Stomach smooth muscle (tissue), 2 donors: Measurements from ENCODE around the gene TP53BP2.

Experiments
- H3K27ac ChIP-seq: one replicate; pipeline ENCODE4 v1.7.0; 2013; ENCODE audit warnings: mild to moderate bottlenecking, low read length, inconsistent platforms
- H3K27me3 ChIP-seq, 2 donors: one replicate each; pipeline ENCODE4 v1.7.0; 2013; ENCODE audit warnings: low read length in 2 of 2; ENCODE audit not compliant: insufficient read depth in 2 of 2, control insufficient read depth in 1 of 2
- H3K36me3 ChIP-seq, 2 donors: one replicate each; pipeline ENCODE4 v1.7.0; 2013; ENCODE audit warnings: low read length in 2 of 2; ENCODE audit not compliant: control insufficient read depth in 2 of 2, insufficient read depth in 2 of 2
- H3K4me1 ChIP-seq: one replicate; pipeline ENCODE4 v1.7.0; 2013; ENCODE audit warnings: low read length; ENCODE audit not compliant: control insufficient read depth, insufficient read depth
- H3K4me3 ChIP-seq, 2 donors: one replicate each; pipeline ENCODE4 v1.7.0; 2013; ENCODE audit warnings: low read length in 2 of 2
- H3K9ac ChIP-seq, 2 donors: one replicate each; pipeline ENCODE4 v1.7.0; 2013; ENCODE audit warnings: low read length in 2 of 2, mild to moderate bottlenecking in 1 of 2
- H3K9me3 ChIP-seq, 2 donors: one replicate each; pipeline ENCODE4 v1.7.0; 2013; ENCODE audit warnings: low read length in 2 of 2; ENCODE audit not compliant: control insufficient read depth in 2 of 2
- donor health status: healthy.
- donor health status: Pancreatic carcinoma.

TP53BP2 gene

DNA sequence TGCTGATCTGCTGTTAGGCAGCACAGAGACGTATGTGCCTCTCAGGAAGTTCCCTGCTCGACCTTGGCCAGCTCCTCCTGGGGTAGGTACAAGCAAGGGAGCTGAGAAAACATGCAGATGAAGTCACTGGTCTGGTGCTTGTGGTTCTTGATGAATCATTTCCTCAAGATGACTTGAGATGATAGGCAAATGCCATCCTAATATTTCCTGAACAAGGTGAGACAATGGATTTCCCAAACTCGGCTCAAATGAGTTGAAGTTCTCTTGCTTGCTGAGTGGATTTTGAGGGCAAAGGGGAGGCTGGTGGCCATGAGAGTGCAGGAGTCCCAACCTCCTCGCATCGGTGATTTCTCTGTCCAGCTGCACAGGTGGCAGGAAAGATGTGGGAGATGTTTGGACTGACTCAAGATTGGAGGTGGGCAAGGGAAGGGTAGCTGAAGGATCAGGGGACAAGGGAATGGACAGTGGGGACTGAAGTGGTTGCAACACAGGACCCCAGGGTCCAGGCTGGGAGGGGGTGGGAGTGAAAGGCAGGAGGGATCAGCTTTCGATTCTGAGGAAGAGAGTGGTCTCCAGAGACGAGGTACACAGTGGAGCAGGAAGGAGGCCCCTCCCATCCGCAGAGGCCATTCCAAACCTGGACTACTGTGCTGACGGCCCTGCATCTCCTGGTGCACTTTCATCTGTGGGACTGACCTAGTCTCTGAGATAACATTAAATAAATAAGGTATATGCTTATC, 69.5 kb downstream of the TP53BP2 start:
- Histone ChIP-seq H3K4me1 (peaks cover 8% of the 10 kb centered on the region), H3K27me3 (no peaks in the 10 kb centered on the region), H3K36me3 (peaks cover 48 to 53% of the 10 kb centered on the region in 2 donors), H3K9ac (no peak overlapping the region), H3K27ac (peak overlapping the region; percentile 3), H3K9me3 (no peaks in the 10 kb centered on the region), H3K4me3 (no peak overlapping the region)

DNA sequence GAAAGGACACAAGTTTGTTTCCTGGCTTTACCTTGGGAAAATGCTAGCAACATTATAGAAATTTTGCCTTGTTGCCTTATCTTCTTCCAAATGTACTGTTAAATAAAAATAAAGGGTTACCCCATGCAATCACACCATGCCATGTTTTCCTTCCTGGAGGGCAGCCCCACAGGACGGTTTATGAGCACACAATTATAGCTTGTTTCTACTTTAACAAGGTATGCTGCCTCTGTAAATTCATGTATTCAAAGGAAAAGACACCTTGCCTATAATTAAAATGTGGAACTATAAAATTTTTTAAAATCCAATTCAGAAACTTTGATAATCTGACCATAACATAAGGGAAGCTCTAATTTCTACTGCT, 70.1 kb downstream of the TP53BP2 start:
- no peaks in the 10 kb centered on the region for H3K27me3 ChIP-seq
- no peak overlapping the region for H3K9ac ChIP-seq
- peaks cover 51 to 56% of the 10 kb centered on the region in 2 donors for H3K36me3 ChIP-seq
- H3K4me3 ChIP-seq = no peak overlapping the region
- H3K27ac ChIP-seq = peak overlapping the region; percentile 3
- peaks cover 13% of the 10 kb centered on the region for H3K4me1 ChIP-seq
- H3K9me3 ChIP-seq = no peaks in the 10 kb centered on the region

DNA sequence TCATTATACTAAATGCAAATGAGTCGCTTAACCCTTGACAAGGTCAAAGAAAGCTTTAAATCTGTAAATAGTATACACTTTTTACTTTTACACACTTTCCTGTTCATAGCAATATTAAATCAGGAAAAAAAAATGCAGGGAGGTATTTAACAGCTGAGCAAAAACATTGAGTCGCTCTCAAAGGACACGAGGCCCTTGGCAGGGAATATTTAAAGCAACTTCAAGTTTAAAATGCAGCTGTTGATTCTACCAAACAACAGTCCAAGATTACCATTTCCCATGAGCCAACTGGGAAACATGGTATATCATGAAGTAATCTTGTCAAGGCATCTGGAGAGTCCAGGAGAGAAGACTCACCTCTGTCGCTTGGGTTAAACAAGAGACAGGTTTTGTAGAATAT, 70.7 kb downstream of the TP53BP2 start:
- H3K9ac ChIP-seq = no peak overlapping the region
- H3K36me3 ChIP-seq = peaks cover 51 to 57% of the 10 kb centered on the region in 2 donors
- peak overlapping the region; percentile 19 for H3K27ac ChIP-seq
- no peak overlapping the region for H3K4me3 ChIP-seq
- H3K9me3 ChIP-seq = no peaks in the 10 kb centered on the region
- H3K27me3 ChIP-seq = no peaks in the 10 kb centered on the region
- peaks cover 14% of the 10 kb centered on the region for H3K4me1 ChIP-seq

GRCh38 chr1:223774134-223774814, 71.5 kb downstream of the TP53BP2 start:
- no peak overlapping the region for H3K9ac ChIP-seq
- no peaks in the 10 kb centered on the region for H3K27me3 ChIP-seq
- H3K27ac ChIP-seq = no peak overlapping the region
- H3K4me3 ChIP-seq = no peak overlapping the region
- no peaks in the 10 kb centered on the region for H3K9me3 ChIP-seq
- peaks cover 56 to 62% of the 10 kb centered on the region in 2 donors for H3K36me3 ChIP-seq
- H3K4me1 ChIP-seq = peaks cover 14% of the 10 kb centered on the region

- Histone ChIP-seq H3K9ac (no peak overlapping the region), H3K27ac (no peak overlapping the region), H3K4me3 (no peak overlapping the region), H3K27me3 (no peaks in the 10 kb centered on the region), H3K9me3 (no peaks in the 10 kb centered on the region), H3K36me3 (peaks cover 46 to 51% of the 10 kb centered on the region in 2 donors), H3K4me1 (peaks cover 14% of the 10 kb centered on the region)
Observed at GRCh38 chr1:223772771-223773160, 73.0 kb downstream of the TP53BP2 start.

- peaks cover 14% of the 10 kb centered on the region for H3K4me1 ChIP-seq
- H3K9ac ChIP-seq = peak overlapping the region in 1 of 2 donors; percentile 37
- peaks cover 46 to 47% of the 10 kb centered on the region in 2 donors for H3K36me3 ChIP-seq
- peak overlapping the region; percentile 49 for H3K27ac ChIP-seq
- no peak overlapping the region for H3K4me3 ChIP-seq
- no peaks in the 10 kb centered on the region for H3K9me3 ChIP-seq
- H3K27me3 ChIP-seq = no peaks in the 10 kb centered on the region
Observed at GRCh38 chr1:223771814-223772770, 73.7 kb downstream of the TP53BP2 start.

- peak overlapping the region in 1 of 2 donors; percentile 47 for H3K9ac ChIP-seq
- no peaks in the 10 kb centered on the region for H3K27me3 ChIP-seq
- peaks cover 14% of the 10 kb centered on the region for H3K4me1 ChIP-seq
- peaks cover 44 to 48% of the 10 kb centered on the region in 2 donors for H3K36me3 ChIP-seq
- H3K4me3 ChIP-seq = no peak overlapping the region
- peak overlapping the region; percentile 49 for H3K27ac ChIP-seq
- H3K9me3 ChIP-seq = no peaks in the 10 kb centered on the region
Observed at GRCh38 chr1:223771469-223771813, 74.3 kb downstream of the TP53BP2 start.

GRCh38 chr1:223770621-223771315, 75.0 kb downstream of the TP53BP2 start:
- Histone ChIP-seq H3K9me3 (no peaks in the 10 kb centered on the region), H3K4me1 (peaks cover 14% of the 10 kb centered on the region), H3K4me3 (no peak overlapping the region), H3K27ac (peak overlapping the region; percentile 49), H3K36me3 (peaks cover 43 to 47% of the 10 kb centered on the region in 2 donors), H3K9ac (peak overlapping the region in 1 of 2 donors; percentile 47), H3K27me3 (no peaks in the 10 kb centered on the region)

GRCh38 chr1:223765719-223766340, 79.9 kb downstream of the TP53BP2 start:
- no peaks in the 10 kb centered on the region for H3K27me3 ChIP-seq
- H3K9ac ChIP-seq = no peak overlapping the region
- peak overlapping the region; percentile 18 for H3K27ac ChIP-seq
- H3K4me1 ChIP-seq = peaks cover 3% of the 10 kb centered on the region
- no peak overlapping the region for H3K4me3 ChIP-seq
- peaks cover 45 to 58% of the 10 kb centered on the region in 2 donors for H3K36me3 ChIP-seq
- no peaks in the 10 kb centered on the region for H3K9me3 ChIP-seq
